ENCODE data around the gene PRKAG1.

GRCh38 chr12:48969160-48969771 lies 49.3 kb downstream of the PRKAG1 start:
- no peak for TF ChIP-seq CTCF (IDR thresholded peaks at IDR 0.05)
- no peak for TF ChIP-seq POLR2A (IDR thresholded peaks at IDR 0.05)
